HG02938 (cell line): ENCODE data around the gene SH2D7.

Source experiments
- ATAC-seq: cut with Tn5 transposase; IDR thresholded peaks from one replicate; pipeline ENCODE4 v1.9.1; 2021; ENCODE audit warnings: mild to moderate bottlenecking, moderate library complexity; ENCODE audit not compliant: unreplicated experiment

The SH2D7 gene

DNA sequence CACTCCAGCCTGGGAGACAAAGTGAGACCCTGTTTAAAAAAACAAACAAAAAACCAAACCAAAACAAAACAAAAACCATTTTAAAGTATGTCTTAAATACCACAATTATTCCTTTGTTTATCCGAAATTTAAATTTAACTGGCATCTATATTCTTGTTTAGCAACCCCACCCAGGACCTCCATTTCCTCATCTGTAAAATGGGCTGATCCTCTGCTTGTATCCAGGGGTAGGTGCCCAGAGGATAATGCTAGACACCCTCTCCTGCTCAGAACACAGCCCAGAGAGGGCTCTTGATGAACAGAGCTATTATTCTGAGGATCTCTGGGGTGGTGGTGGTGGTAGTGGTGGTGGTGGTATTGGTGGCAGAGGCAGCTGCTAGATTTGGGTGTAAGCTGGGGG, 9.8 kb downstream of the SH2D7 start:
- ATAC-seq, result no peak

DNA sequence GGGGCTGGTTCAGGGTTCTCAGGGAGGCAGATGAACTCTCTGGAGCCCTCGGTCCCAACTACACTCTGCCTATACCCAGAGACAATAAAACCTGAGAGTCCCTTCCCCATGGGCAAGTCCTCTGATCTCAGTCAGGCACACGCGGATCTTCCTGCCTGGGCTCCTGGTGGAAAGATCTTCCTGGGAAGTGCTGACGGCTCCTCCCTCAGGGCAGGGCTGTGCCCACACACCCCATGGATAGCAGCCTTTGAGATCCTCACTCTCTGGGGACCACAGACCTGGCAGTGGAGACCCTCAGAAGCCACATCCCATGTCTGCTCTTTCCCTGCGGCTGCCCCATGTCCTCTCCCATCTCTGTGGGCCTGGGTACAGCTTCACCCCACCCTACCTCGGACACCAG, 10.4 kb downstream of the SH2D7 start:
- no peak for ATAC-seq

GRCh38 chr15:78103406-78104118, 11.2 kb downstream of the SH2D7 start:
- ATAC-seq, result peak; percentile 83

GRCh38 chr15:78104119-78104479, 11.7 kb downstream of the SH2D7 start:
- ATAC-seq, result peak; percentile 6

GRCh38 chr15:78104566-78105475, 12.5 kb downstream of the SH2D7 start:
- no peak for ATAC-seq

DNA sequence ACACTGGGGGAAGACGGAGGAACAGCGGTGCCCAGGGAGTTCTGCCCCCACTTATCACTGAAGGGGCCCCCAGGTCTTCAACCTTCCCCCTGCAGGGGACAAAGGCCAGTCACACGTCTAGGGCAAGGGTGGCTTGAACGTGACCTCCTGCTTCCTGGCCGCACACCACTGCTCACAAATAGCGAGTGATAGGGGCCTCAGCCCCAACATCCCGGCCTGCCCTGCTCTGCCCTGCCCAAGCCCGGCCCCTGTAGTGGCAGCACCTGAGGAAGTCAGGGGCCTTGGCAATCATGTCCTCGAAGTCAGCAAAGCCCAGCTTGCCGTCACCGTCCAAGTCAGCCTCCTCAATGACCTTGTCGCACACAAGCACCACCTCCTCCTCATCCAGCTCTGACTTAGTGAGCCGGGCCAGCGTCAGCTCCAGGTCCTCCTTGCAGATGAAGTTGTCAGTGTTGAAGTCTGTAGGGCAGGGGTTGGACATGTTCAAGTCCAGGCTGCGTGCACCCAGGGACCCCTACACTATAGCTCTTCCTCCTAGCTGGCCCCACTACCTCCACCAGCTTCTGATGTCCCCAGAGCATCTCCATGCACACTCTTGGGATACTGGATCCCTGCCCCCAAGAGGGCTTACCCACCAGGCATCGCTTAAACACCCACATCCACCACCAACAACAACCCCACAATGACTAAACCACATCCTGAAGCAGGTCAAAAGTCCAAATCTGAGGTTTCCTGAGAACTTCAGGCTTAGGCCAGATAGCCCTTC, 13.3 kb downstream of the SH2D7 start:
- ATAC-seq, result no peak

DNA sequence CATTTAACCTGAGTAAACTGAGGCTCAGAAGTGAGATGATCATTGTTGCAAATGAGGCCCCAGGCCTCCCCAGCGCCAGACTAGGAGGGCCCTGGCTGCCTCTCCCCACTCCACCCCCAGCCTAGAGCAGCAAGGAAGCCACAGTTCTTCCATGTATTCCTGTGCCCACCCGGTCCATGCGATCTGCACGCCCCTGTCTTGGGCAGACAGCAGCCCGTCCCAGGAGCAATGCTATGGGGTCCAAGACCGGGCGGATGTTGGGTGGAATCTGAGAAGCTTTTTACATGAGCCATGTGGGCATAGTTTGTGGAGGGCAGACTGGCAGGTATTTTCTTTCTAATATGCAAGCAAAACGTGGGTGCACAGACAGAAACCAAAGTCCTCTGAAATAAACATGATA, 15.1 kb downstream of the SH2D7 start:
- ATAC-seq, result no peak

GRCh38 chr15:78108300-78109084, 16.1 kb downstream of the SH2D7 start:
- no peak for ATAC-seq

DNA sequence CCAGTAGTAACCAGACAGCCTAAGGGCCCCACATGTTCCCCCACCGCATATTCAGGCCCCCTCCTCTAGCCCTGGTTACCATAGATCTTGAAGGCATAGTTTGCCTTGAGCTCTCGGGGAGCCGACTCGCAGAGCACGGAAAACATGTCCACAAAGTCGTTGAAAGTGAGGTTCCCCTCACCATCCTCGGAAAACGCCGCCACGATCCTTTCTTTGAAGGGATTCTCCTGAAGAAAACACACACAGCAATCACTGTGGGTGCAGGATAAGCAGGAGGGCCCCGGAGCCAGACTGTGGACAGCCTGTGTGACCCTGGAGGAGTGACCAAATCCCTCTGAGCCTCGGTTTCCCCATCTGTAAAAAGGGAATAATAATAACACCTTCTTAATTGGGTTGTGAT, 16.8 kb downstream of the SH2D7 start:
- no peak for ATAC-seq

- ATAC-seq, result no peak
These were observed 17.7 kb downstream of the SH2D7 start for GRCh38 chr15:78110096-78110495.

DNA sequence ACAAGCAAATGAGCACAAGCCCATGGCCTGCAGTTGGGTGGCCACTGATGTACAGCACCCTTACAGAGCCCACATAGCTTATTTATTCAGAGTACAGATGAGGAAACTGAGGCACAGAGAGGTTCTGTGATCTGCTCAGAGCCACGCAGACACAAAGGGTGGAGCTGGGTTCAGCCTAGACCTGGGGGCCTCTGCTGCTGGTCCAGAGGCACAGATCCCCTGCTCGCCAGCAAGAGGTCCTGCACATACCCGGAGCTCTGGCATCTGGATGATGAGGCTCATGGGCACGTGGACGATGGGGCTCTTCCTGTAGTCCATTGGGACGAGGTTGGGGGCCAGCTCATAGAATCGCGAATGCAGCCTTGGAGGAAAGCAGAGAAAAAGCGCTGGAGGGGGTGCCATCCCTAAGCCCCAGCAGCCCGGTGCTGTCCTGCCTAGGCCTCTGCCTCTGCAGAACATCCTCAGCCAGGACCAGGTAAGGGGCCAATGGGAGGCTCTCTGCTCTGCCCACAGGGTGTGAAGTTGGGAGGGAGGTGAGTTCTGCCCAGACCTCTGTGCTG, 18.6 kb downstream of the SH2D7 start:
- ATAC-seq, result no peak

DNA sequence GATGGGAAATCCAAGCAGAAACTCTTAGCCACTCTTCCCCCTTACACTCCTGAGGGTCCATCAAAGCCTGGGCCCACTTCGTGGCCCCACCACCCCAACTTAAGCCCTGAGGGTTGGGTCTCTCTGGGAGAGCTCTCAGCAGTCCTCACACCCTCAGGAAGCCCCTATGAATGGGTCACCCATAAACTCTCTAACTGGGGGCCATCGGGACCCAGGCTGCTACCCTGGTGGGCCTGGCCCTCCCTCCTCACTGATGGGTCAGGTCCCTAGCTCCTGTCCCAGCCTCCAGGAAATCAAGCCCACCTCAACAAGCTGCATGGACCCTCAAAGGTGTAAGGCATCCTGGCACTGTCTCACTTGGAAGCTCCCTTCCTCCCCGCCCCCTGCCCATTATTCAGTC, 19.4 kb downstream of the SH2D7 start:
- ATAC-seq, result no peak

DNA sequence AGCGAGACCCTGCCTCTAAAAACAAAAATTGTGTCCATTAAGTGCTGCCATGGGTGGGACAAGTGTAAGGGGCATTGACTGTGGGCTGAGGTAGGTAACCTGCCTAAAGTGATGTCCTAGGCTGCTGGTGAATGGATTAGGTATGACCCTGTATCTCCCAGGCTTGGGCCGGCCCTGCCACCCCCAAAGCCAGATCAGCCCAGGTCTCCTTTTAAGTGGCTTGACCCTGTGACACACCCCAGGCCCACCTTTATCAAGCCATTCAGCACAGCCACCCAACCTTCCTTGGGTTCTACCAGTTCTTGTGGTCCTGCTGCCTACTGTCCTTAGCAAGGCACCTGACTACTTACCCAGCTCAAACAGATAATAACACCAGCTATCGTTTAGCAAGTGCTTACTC, 20.2 kb downstream of the SH2D7 start:
- no peak for ATAC-seq

- no peak for ATAC-seq
These were observed 28.2 kb downstream of the SH2D7 start for GRCh38 chr15:78120523-78120922.

- ATAC-seq, result no peak
These were observed 32.9 kb downstream of the SH2D7 start for GRCh38 chr15:78125267-78125666.

GRCh38 chr15:78127882-78128281, 35.5 kb downstream of the SH2D7 start:
- no peak for ATAC-seq

DNA sequence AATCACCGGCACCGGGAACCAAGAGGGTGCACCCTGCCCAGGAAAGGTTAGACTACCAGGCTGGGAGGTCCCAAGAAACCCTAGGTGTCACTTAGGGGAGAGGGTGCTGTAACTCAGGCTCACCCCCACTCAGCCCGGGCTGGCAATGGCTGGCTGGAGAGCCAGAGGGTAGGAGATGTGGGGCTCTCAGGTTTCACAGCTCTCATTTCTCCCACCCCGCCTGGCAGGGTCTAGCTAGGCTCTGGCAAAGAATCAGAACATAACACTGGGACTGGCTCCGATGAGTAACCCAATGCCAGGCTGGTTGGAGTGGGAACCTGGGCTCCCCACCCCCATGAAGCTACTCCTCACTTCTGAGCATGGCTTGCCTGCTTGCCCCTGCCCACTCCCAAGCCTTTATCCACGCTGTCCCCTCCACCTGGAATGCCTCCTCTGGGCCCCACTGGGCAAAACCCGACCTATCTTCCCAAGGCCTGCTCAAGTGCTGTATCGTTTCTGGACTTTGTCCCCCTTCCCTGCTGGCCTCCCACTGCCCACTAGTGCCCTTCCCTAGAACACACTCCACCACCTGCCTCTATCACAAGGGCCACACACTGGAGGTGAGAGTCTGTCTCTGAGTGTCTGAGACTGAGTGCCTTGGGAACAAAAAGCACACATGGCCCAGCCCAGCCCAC, 36.9 kb downstream of the SH2D7 start:
- ATAC-seq, result no peak

DNA sequence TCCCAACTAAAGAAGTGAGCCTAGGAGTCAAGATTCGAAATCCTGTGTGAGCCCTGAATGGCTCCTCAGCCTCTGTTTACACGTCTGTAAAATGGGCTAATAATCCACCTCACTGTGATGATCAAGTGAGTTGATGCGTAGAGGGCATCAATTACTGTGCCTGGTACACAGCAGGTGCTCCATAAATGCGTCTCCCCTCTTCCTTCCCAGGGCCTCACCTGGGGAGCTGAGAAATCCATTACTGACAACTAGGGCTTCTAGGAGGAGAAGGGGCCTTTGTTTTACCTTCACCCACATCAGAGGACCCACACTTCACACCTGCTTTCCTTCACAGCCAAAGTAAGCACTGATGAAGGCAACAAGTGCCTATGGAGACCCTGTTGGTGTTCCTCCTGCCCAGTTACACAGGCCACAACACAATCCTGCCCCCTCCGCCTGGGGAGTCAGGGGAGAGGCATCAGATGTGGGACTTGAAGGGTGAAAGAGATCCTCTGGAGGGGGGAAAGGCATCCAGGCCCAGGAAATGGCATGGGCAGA, 37.5 kb downstream of the SH2D7 start:
- no peak for ATAC-seq

- no peak for ATAC-seq
These were observed 38.3 kb downstream of the SH2D7 start for GRCh38 chr15:78130466-78131294.
